Uterus (tissue), 2 donors: ENCODE results near the gene SLC35F5.

Experiments
- CTCF ChIP-seq, 4 experiments: fragments of 200-600 bp in 2 of 4; fragments of 450-650 bp in 2 of 4; sonication (generic) in 2 of 4; IDR thresholded peaks; one replicate each; pipeline ENCODE4 v1.5.1; 2016 to 2019; ENCODE audit warnings: antibody characterized with exemption in 4 of 4, mild to moderate bottlenecking in 2 of 4, moderate library complexity in 1 of 4
- POLR2A ChIP-seq, 2 donors: fragments of 450-650 bp; IDR thresholded peaks; one replicate each; pipeline ENCODE4 v1.6.1; 2016; ENCODE audit warnings: antibody characterized with exemption in 2 of 2, mild to moderate bottlenecking in 1 of 2, moderate library complexity in 1 of 2

DNA sequence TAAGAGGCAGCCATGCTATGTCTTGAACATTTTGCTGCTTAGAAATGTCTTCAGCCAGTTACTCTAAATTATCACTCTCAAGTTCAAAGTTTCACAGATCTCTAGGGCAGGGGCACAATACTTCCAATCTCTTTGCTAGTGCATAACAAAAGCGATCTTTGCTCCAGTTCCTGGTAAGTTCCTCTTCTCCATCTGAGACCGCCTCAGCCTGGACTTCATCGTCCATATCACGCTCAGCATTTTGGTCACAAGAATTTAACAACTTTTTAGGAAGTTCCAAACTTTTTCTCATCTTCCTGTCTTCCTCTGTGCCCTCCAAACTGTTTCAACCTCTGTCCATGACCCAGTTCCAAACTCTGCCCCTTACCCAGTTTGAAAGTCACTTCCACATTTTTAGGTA is 8.8 kb upstream of the SLC35F5 start:
- TF ChIP-seq POLR2A (IDR thresholded peaks at IDR 0.05) (no peak), CTCF (IDR thresholded peaks at IDR 0.05) (no peak)
